ENCODE data around the gene MAPRE2.

MAPRE2 gene

GRCh38 chr18:35038029-35038428, 3.2 kb upstream of the MAPRE2 start:
- DNase-seq, result no peak

- no peak for DNase-seq
These were observed 2.2 kb upstream of the MAPRE2 start for GRCh38 chr18:35038881-35039491.

- no peak for DNase-seq
These were observed 600 bp upstream of the MAPRE2 start for GRCh38 chr18:35040638-35040987.

- no peak for DNase-seq
These were observed 688 bp downstream of the MAPRE2 start for GRCh38 chr18:35041815-35042387.

GRCh38 chr18:35042389-35043071, 1.3 kb downstream of the MAPRE2 start:
- no peak for DNase-seq

- DNase-seq, result no peak
These were observed 2.0 kb downstream of the MAPRE2 start for GRCh38 chr18:35043207-35043606.

- DNase-seq, result peak; percentile 38
These were observed 3.9 kb downstream of the MAPRE2 start for GRCh38 chr18:35045121-35045520.

GRCh38 chr18:35045806-35046205, 4.6 kb downstream of the MAPRE2 start:
- DNase-seq, result no peak

GRCh38 chr18:35047697-35048292, 6.6 kb downstream of the MAPRE2 start:
- DNase-seq, result no peak

GRCh38 chr18:35049111-35050027, 8.2 kb downstream of the MAPRE2 start:
- no peak for DNase-seq

GRCh38 chr18:35050028-35050546, 8.9 kb downstream of the MAPRE2 start:
- DNase-seq, result no peak

GRCh38 chr18:35050705-35051195, 9.5 kb downstream of the MAPRE2 start:
- no peak for DNase-seq

- DNase-seq, result no peak
These were observed 10.6 kb downstream of the MAPRE2 start for GRCh38 chr18:35051641-35052377.

GRCh38 chr18:35054401-35054800, 13.2 kb downstream of the MAPRE2 start:
- no peak for DNase-seq

GRCh38 chr18:35055105-35055504, 13.9 kb downstream of the MAPRE2 start:
- DNase-seq, result no peak

- DNase-seq, result no peak
These were observed 14.5 kb downstream of the MAPRE2 start for GRCh38 chr18:35055726-35056125.

GRCh38 chr18:35059280-35059927, 18.2 kb downstream of the MAPRE2 start:
- no peak for DNase-seq

GRCh38 chr18:35060122-35060815, 19.1 kb downstream of the MAPRE2 start:
- no peak for DNase-seq

GRCh38 chr18:35061336-35061735, 20.1 kb downstream of the MAPRE2 start:
- DNase-seq, result no peak

- DNase-seq, result no peak
These were observed 20.6 kb downstream of the MAPRE2 start for GRCh38 chr18:35061804-35062203.

All from fibroblast of skin of scalp (primary cell).